ENCODE results near the gene PDLIM7.

The PDLIM7 gene

GRCh38 chr5:177452688-177453638, 44.4 kb downstream of the PDLIM7 start:
- peaks cover 0 to 5% (median 4%) of the 10 kb centered on the region in 5 donors for H3K36me3 ChIP-seq (ENCODE audit: control insufficient read depth in 5 of 5, insufficient read depth in 5 of 5, low read length in 5 of 5)
- peaks cover 0 to 37% (median 36%) of the 10 kb centered on the region in 5 donors for H3K4me1 ChIP-seq (ENCODE audit: control insufficient read depth in 5 of 5, insufficient read depth in 5 of 5, low read length in 5 of 5)
- H3K9me3 ChIP-seq (ENCODE audit: control insufficient read depth in 5 of 5, low read length in 5 of 5): no peaks in the 10 kb centered on the region
- no peak overlapping the region for H3K4me3 ChIP-seq (ENCODE audit: low read depth in 1 of 5, low read length in 5 of 5)
- no peak overlapping the region for H3K27ac ChIP-seq (ENCODE audit: low read depth, low read length)
- no peak overlapping the region for H3K9ac ChIP-seq (ENCODE audit: low read length in 5 of 5)
- H3K27me3 ChIP-seq (ENCODE audit: control insufficient read depth in 5 of 5, insufficient read depth in 4 of 5, low read length in 5 of 5): peaks cover 25 to 43% (median 38%) of the 10 kb centered on the region in 5 donors

GRCh38 chr5:177450667-177451424, 46.6 kb downstream of the PDLIM7 start:
- peaks cover 0 to 42% (median 36%) of the 10 kb centered on the region in 5 donors for H3K4me1 ChIP-seq (ENCODE audit: control insufficient read depth in 5 of 5, insufficient read depth in 5 of 5, low read length in 5 of 5)
- H3K36me3 ChIP-seq (ENCODE audit: control insufficient read depth in 5 of 5, insufficient read depth in 5 of 5, low read length in 5 of 5): no peaks in the 10 kb centered on the region
- H3K4me3 ChIP-seq (ENCODE audit: low read depth in 1 of 5, low read length in 5 of 5): no peak overlapping the region
- H3K9me3 ChIP-seq (ENCODE audit: control insufficient read depth in 5 of 5, low read length in 5 of 5): no peaks in the 10 kb centered on the region
- no peak overlapping the region for H3K9ac ChIP-seq (ENCODE audit: low read length in 5 of 5)
- H3K27ac ChIP-seq (ENCODE audit: low read depth, low read length): no peak overlapping the region
- peaks cover 30 to 48% (median 47%) of the 10 kb centered on the region in 5 donors for H3K27me3 ChIP-seq (ENCODE audit: control insufficient read depth in 5 of 5, insufficient read depth in 4 of 5, low read length in 5 of 5)

- Histone ChIP-seq H3K27me3 (ENCODE audit: control insufficient read depth in 5 of 5, insufficient read depth in 4 of 5, low read length in 5 of 5) (peaks cover 30 to 48% (median 47%) of the 10 kb centered on the region in 5 donors), H3K27ac (ENCODE audit: low read depth, low read length) (no peak overlapping the region), H3K9me3 (ENCODE audit: control insufficient read depth in 5 of 5, low read length in 5 of 5) (no peaks in the 10 kb centered on the region), H3K36me3 (ENCODE audit: control insufficient read depth in 5 of 5, insufficient read depth in 5 of 5, low read length in 5 of 5) (no peaks in the 10 kb centered on the region), H3K4me1 (ENCODE audit: control insufficient read depth in 5 of 5, insufficient read depth in 5 of 5, low read length in 5 of 5) (peaks cover 0 to 30% (median 25%) of the 10 kb centered on the region in 5 donors), H3K9ac (ENCODE audit: low read length in 5 of 5) (peak overlapping the region in 1 of 5 donors; percentile 26), H3K4me3 (ENCODE audit: low read depth in 1 of 5, low read length in 5 of 5) (no peak overlapping the region)
Observed at GRCh38 chr5:177449140-177450061, 48.0 kb downstream of the PDLIM7 start.

- Histone ChIP-seq H3K9ac (ENCODE audit: low read length in 5 of 5) (no peak overlapping the region), H3K4me3 (ENCODE audit: low read depth in 1 of 5, low read length in 5 of 5) (no peak overlapping the region), H3K4me1 (ENCODE audit: control insufficient read depth in 5 of 5, insufficient read depth in 5 of 5, low read length in 5 of 5) (peaks cover 0 to 22% (median 16%) of the 10 kb centered on the region in 5 donors), H3K36me3 (ENCODE audit: control insufficient read depth in 5 of 5, insufficient read depth in 5 of 5, low read length in 5 of 5) (no peaks in the 10 kb centered on the region), H3K27me3 (ENCODE audit: control insufficient read depth in 5 of 5, insufficient read depth in 4 of 5, low read length in 5 of 5) (peaks cover 30 to 48% (median 42%) of the 10 kb centered on the region in 5 donors), H3K27ac (ENCODE audit: low read depth, low read length) (no peak overlapping the region), H3K9me3 (ENCODE audit: control insufficient read depth in 5 of 5, low read length in 5 of 5) (no peaks in the 10 kb centered on the region)
Observed at GRCh38 chr5:177448244-177448950, 49.0 kb downstream of the PDLIM7 start.

- peaks cover 27 to 45% (median 39%) of the 10 kb centered on the region in 5 donors for H3K27me3 ChIP-seq (ENCODE audit: control insufficient read depth in 5 of 5, insufficient read depth in 4 of 5, low read length in 5 of 5)
- no peak overlapping the region for H3K27ac ChIP-seq (ENCODE audit: low read depth, low read length)
- H3K36me3 ChIP-seq (ENCODE audit: control insufficient read depth in 5 of 5, insufficient read depth in 5 of 5, low read length in 5 of 5): peaks cover 0 to 5% (median 0%) of the 10 kb centered on the region in 5 donors
- H3K4me1 ChIP-seq (ENCODE audit: control insufficient read depth in 5 of 5, insufficient read depth in 5 of 5, low read length in 5 of 5): peaks cover 0 to 22% (median 16%) of the 10 kb centered on the region in 5 donors
- no peak overlapping the region for H3K9ac ChIP-seq (ENCODE audit: low read length in 5 of 5)
- H3K4me3 ChIP-seq (ENCODE audit: low read depth in 1 of 5, low read length in 5 of 5): no peak overlapping the region
- H3K9me3 ChIP-seq (ENCODE audit: control insufficient read depth in 5 of 5, low read length in 5 of 5): no peaks in the 10 kb centered on the region
Observed at GRCh38 chr5:177447611-177448243, 49.7 kb downstream of the PDLIM7 start.

GRCh38 chr5:177447066-177447610, 50.3 kb downstream of the PDLIM7 start:
- no peak overlapping the region for H3K9ac ChIP-seq (ENCODE audit: low read length in 5 of 5)
- H3K36me3 ChIP-seq (ENCODE audit: control insufficient read depth in 5 of 5, insufficient read depth in 5 of 5, low read length in 5 of 5): peaks cover 0 to 10% (median 5%) of the 10 kb centered on the region in 5 donors
- peak overlapping the region in 3 of 5 donors; percentile 48 to 70 (median 59) for H3K4me3 ChIP-seq (ENCODE audit: low read depth in 1 of 5, low read length in 5 of 5)
- no peak overlapping the region for H3K27ac ChIP-seq (ENCODE audit: low read depth, low read length)
- H3K27me3 ChIP-seq (ENCODE audit: control insufficient read depth in 5 of 5, insufficient read depth in 4 of 5, low read length in 5 of 5): peaks cover 21 to 39% (median 37%) of the 10 kb centered on the region in 5 donors
- H3K9me3 ChIP-seq (ENCODE audit: control insufficient read depth in 5 of 5, low read length in 5 of 5): no peaks in the 10 kb centered on the region
- H3K4me1 ChIP-seq (ENCODE audit: control insufficient read depth in 5 of 5, insufficient read depth in 5 of 5, low read length in 5 of 5): peaks cover 0 to 22% (median 16%) of the 10 kb centered on the region in 5 donors

GRCh38 chr5:177446200-177447065, 51.0 kb downstream of the PDLIM7 start, which contains the start of gene PRR7:
TSS of gene PRR7 (plus strand) at chr5:177446814. CDS start at chr5:177455068, 8,254 bp downstream.
- Histone ChIP-seq H3K27me3 (ENCODE audit: control insufficient read depth in 5 of 5, insufficient read depth in 4 of 5, low read length in 5 of 5) (peaks cover 20 to 39% (median 31%) of the 10 kb centered on the region in 5 donors), H3K4me1 (ENCODE audit: control insufficient read depth in 5 of 5, insufficient read depth in 5 of 5, low read length in 5 of 5) (peaks cover 0 to 22% (median 16%) of the 10 kb centered on the region in 5 donors), H3K9me3 (ENCODE audit: control insufficient read depth in 5 of 5, low read length in 5 of 5) (no peaks in the 10 kb centered on the region), H3K9ac (ENCODE audit: low read length in 5 of 5) (peak within 1 kb of the TSS in 2 of 5 donors; percentile 38 to 39), H3K36me3 (ENCODE audit: control insufficient read depth in 5 of 5, insufficient read depth in 5 of 5, low read length in 5 of 5) (peaks cover 0 to 17% (median 11%) of the 10 kb centered on the region in 5 donors), H3K27ac (ENCODE audit: low read depth, low read length) (no peak within 1 kb of the TSS), H3K4me3 (ENCODE audit: low read depth in 1 of 5, low read length in 5 of 5) (peak within 1 kb of the TSS in 4 of 5 donors; percentile 53 to 70 (median 64))

GRCh38 chr5:177445917-177446199, 51.5 kb downstream of the PDLIM7 start:
- no peak overlapping the region for H3K9ac ChIP-seq (ENCODE audit: low read length in 5 of 5)
- no peaks in the 10 kb centered on the region for H3K9me3 ChIP-seq (ENCODE audit: control insufficient read depth in 5 of 5, low read length in 5 of 5)
- peaks cover 18 to 36% (median 28%) of the 10 kb centered on the region in 5 donors for H3K27me3 ChIP-seq (ENCODE audit: control insufficient read depth in 5 of 5, insufficient read depth in 4 of 5, low read length in 5 of 5)
- peak overlapping the region in 1 of 5 donors; percentile 70 for H3K4me3 ChIP-seq (ENCODE audit: low read depth in 1 of 5, low read length in 5 of 5)
- no peak overlapping the region for H3K27ac ChIP-seq (ENCODE audit: low read depth, low read length)
- H3K4me1 ChIP-seq (ENCODE audit: control insufficient read depth in 5 of 5, insufficient read depth in 5 of 5, low read length in 5 of 5): peaks cover 0 to 22% (median 16%) of the 10 kb centered on the region in 5 donors
- peaks cover 0 to 23% (median 17%) of the 10 kb centered on the region in 5 donors for H3K36me3 ChIP-seq (ENCODE audit: control insufficient read depth in 5 of 5, insufficient read depth in 5 of 5, low read length in 5 of 5)
